Keratinocyte (primary cell): ENCODE measurements around the gene CALHM6. TPM values are rescaled to one million over a fixed set of nuclear protein-coding genes. Genes with fewer than 3 reads are reported as not detected.

Experiments used
- DNase-seq: peaks from one replicate; pipeline ENCODE4 v3.0.0-alpha.2; 2011; ENCODE audit warnings: low read depth, missing footprints, low spot score
- FAIRE-seq: peaks from 2 replicates; lab custom pipeline; 2011; peaks lifted over from hg19 to GRCh38; lab: Jason Lieb, UNC
- H2AFZ ChIP-seq: 2 replicates; pipeline ENCODE4 v1.6.0; 2012; ENCODE audit warnings: low read length, control low read depth, inconsistent platforms; ENCODE audit not compliant: control insufficient read depth
- H3K27ac ChIP-seq: 2 replicates; pipeline ENCODE4 v1.5.1; 2011; ENCODE audit warnings: low read length; ENCODE audit not compliant: control insufficient read depth, insufficient read depth
- H3K27me3 ChIP-seq: 3 replicates; pipeline ENCODE4 v1.6.0; 2011; ENCODE audit warnings: low read length; ENCODE audit not compliant: control insufficient read depth, insufficient read depth; ENCODE audit errors: extremely low read depth
- H3K36me3 ChIP-seq, 2 experiments: 2 replicates in 1 of 2; 3 replicates in 1 of 2; pipeline ENCODE4 v1.5.1; 2011; ENCODE audit warnings: low read length in 2 of 2, mild to moderate bottlenecking in 1 of 2; ENCODE audit not compliant: control insufficient read depth in 2 of 2, insufficient read depth in 2 of 2; ENCODE audit errors: extremely low read depth in 1 of 2
- H3K4me1 ChIP-seq: 3 replicates; pipeline ENCODE4 v1.5.1; 2011; ENCODE audit warnings: low read length; ENCODE audit not compliant: control insufficient read depth, insufficient read depth; ENCODE audit errors: extremely low read depth
- H3K4me2 ChIP-seq: 3 replicates; pipeline ENCODE4 v1.6.0; 2011; ENCODE audit warnings: low read depth, low read length; ENCODE audit not compliant: control insufficient read depth, insufficient read depth; ENCODE audit errors: extremely low read depth
- H3K4me3 ChIP-seq, 3 experiments: fragments of 200-600 bp in 1 of 3; sonication (generic) in 1 of 3; 2 replicates in 2 of 3; 3 replicates in 1 of 3; pipeline ENCODE4 v1.5.1; 2011 to 2016; ENCODE audit warnings: low read length in 3 of 3, mild to moderate bottlenecking in 3 of 3, control low read depth in 2 of 3, inconsistent platforms in 1 of 3, low read depth in 1 of 3, mixed read lengths in 1 of 3, mixed run types in 1 of 3, moderate library complexity in 1 of 3; ENCODE audit not compliant: control insufficient read depth in 2 of 3, insufficient read depth in 2 of 3; ENCODE audit errors: extremely low read depth in 1 of 3
- H3K79me2 ChIP-seq: 2 replicates; pipeline ENCODE4 v1.6.0; 2012; ENCODE audit warnings: low read length; ENCODE audit not compliant: control insufficient read depth, insufficient read depth
- H3K9ac ChIP-seq: 3 replicates; pipeline ENCODE4 v1.6.0; 2011; ENCODE audit warnings: low read length; ENCODE audit not compliant: control insufficient read depth, insufficient read depth; ENCODE audit errors: extremely low read depth
- H3K9me1 ChIP-seq: 3 replicates; pipeline ENCODE4 v1.6.0; 2011; ENCODE audit warnings: low read length; ENCODE audit not compliant: control insufficient read depth, insufficient read depth; ENCODE audit errors: extremely low read depth
- H3K9me3 ChIP-seq: 2 replicates; pipeline ENCODE4 v1.5.1; 2012; ENCODE audit warnings: low read depth, low read length; ENCODE audit not compliant: control insufficient read depth
- H4K20me1 ChIP-seq: 3 replicates; pipeline ENCODE4 v1.6.0; 2011; ENCODE audit warnings: low read length; ENCODE audit not compliant: control insufficient read depth, insufficient read depth; ENCODE audit errors: extremely low read depth
- CTCF ChIP-seq, 3 experiments: IDR thresholded peaks in 1 of 3; conservative IDR thresholded peaks in 1 of 3; optimal IDR thresholded peaks in 1 of 3; 2 replicates in 2 of 3; 3 replicates in 1 of 3; pipeline versions ENCODE3 to v1.5.1; 2011; ENCODE audit warnings: low read length in 3 of 3, mild to moderate bottlenecking in 3 of 3, moderate library complexity in 2 of 3, control low read depth in 1 of 3, inconsistent platforms in 1 of 3; ENCODE audit not compliant: insufficient read depth in 2 of 3; ENCODE audit errors: extremely low read depth in 1 of 3
- EZH2 ChIP-seq: IDR thresholded peaks from one replicate; pipeline ENCODE4 v1.6.1; 2012; ENCODE audit warnings: inconsistent platforms, mild to moderate bottlenecking, low read length, moderate library complexity
- dilution Hi-C: fragments of 300-500 bp; cut with MboI; formaldehyde crosslinking; loops from one replicate; pipeline ENCODE4 v1.7.0; 2020; ENCODE audit warnings: low sequenced_read_pairs; ENCODE audit not compliant: extremely low pct_ligation_motif_present
- polyA plus RNA-seq, 5 experiments: library from polyadenylated mRNA; depleted of rRNA in 3 of 5; stranded (reverse) in 3 of 5; stranded (forward) in 1 of 5; unstranded in 1 of 5; fragments of >200 nt; gene quantifications; 1 replicate in 1 of 5; 2 replicates in 3 of 5; 3 replicates in 1 of 5; pipeline versions ENCODE4 v1.2.1 to v1.2.3, GENCODE V29; 2011 to 2012; ENCODE audit warnings: missing spikeins in 2 of 5, low read depth in 1 of 5, low replicate concordance in 1 of 5

The CALHM6 gene
- polyA plus RNA-seq, 1 donor (not counting 4 experiments of a cell fraction or from before 2014, with no cell fraction given) = 0.47 TPM

GRCh38 chr6:116433206-116433712, 27.9 kb upstream of the CALHM6 start:
- Histone ChIP-seq H2AFZ (no peak overlapping the region), H3K4me2 (no peak overlapping the region), H3K9me1 (no peaks in the 10 kb centered on the region), H3K27me3 (no peaks in the 10 kb centered on the region), H3K79me2 (peaks cover 4% of the 10 kb centered on the region), H3K36me3 (peaks cover 15 to 22% of the 10 kb centered on the region in 2 experiments), H3K27ac (no peak overlapping the region), H4K20me1 (no peaks in the 10 kb centered on the region), H3K9me3 (no peaks in the 10 kb centered on the region), H3K4me1 (no peaks in the 10 kb centered on the region), H3K4me3 (no peak overlapping the region), H3K9ac (no peak overlapping the region)
- no peak for TF ChIP-seq EZH2
- no peak for TF ChIP-seq CTCF (optimal IDR thresholded peaks at IDR 0.05 in 1 of 3, IDR thresholded peaks at IDR 0.05 in 1 of 3, conservative IDR thresholded peaks at IDR 0.05 in 1 of 3; ENCODE audit: extremely low read depth in 1 of 3, insufficient read depth in 2 of 3, low read length in 3 of 3)
- FAIRE-seq (no peak), DNase-seq (no peak)
- dilution Hi-C loops = no loop called here

GRCh38 chr6:116434056-116434725, 27.0 kb upstream of the CALHM6 start:
- H3K9ac ChIP-seq = no peak overlapping the region
- H2AFZ ChIP-seq = no peak overlapping the region
- H3K4me3 ChIP-seq = no peak overlapping the region
- no peak overlapping the region for H3K27ac ChIP-seq
- no peak overlapping the region for H3K4me2 ChIP-seq
- no peaks in the 10 kb centered on the region for H3K9me3 ChIP-seq
- no peak for TF ChIP-seq EZH2
- no peak for TF ChIP-seq CTCF (optimal IDR thresholded peaks at IDR 0.05 in 1 of 3, IDR thresholded peaks at IDR 0.05 in 1 of 3, conservative IDR thresholded peaks at IDR 0.05 in 1 of 3; ENCODE audit: extremely low read depth in 1 of 3, insufficient read depth in 2 of 3, low read length in 3 of 3)
- FAIRE-seq (no peak), DNase-seq (no peak)
- H3K27me3 ChIP-seq = no peaks in the 10 kb centered on the region
- no peaks in the 10 kb centered on the region for H4K20me1 ChIP-seq
- H3K4me1 ChIP-seq = no peaks in the 10 kb centered on the region
- no peaks in the 10 kb centered on the region for H3K9me1 ChIP-seq
- peaks cover 2% of the 10 kb centered on the region for H3K79me2 ChIP-seq
- H3K36me3 ChIP-seq = peaks cover 15 to 22% of the 10 kb centered on the region in 2 experiments
- dilution Hi-C loops = no loop called here
